ENCODE data around the gene SLC6A13.

SLC6A13 gene

GRCh38 chr12:180445-180844 lies 82.2 kb downstream of the SLC6A13 start:
- Histone ChIP-seq H3K79me2 (ENCODE audit: control insufficient read depth, insufficient read depth, low read length, poor library complexity) (no peaks in the 10 kb centered on the region), H2AK5ac (ENCODE audit: low read length) (no peak overlapping the region), H3K4me1 (ENCODE audit: control insufficient read depth in 1 of 2, insufficient read depth in 2 of 2, low read length in 2 of 2) (peaks cover 9 to 29% of the 10 kb centered on the region in 2 experiments), H3K18ac (ENCODE audit: low read length) (no peak overlapping the region), H3K4me2 (ENCODE audit: low read length) (no peak overlapping the region), H3K9ac (ENCODE audit: low read length) (no peak overlapping the region), H2AFZ (ENCODE audit: insufficient read depth, low read length, poor library complexity) (no peak overlapping the region), H2BK12ac (ENCODE audit: low read length) (no peak overlapping the region), H3K9me3 (ENCODE audit: insufficient read depth, low read depth, low read length) (no peaks in the 10 kb centered on the region), H3K36me3 (ENCODE audit: control insufficient read depth in 1 of 2, insufficient read depth in 2 of 2, low read length in 2 of 2) (no peaks in the 10 kb centered on the region), H4K91ac (ENCODE audit: low read depth, low read length) (no peak overlapping the region), H3K4me3 (ENCODE audit: low read depth, low read length) (no peak overlapping the region), H2BK120ac (ENCODE audit: insufficient read depth, low read length, poor library complexity) (no peak overlapping the region), H3K23ac (ENCODE audit: low read length) (no peak overlapping the region), H4K8ac (ENCODE audit: low read depth, low read length) (no peak overlapping the region), H3K4ac (ENCODE audit: low read depth, low read length) (no peak overlapping the region), H3K79me1 (ENCODE audit: low read length) (peaks cover 2% of the 10 kb centered on the region), H2BK5ac (ENCODE audit: low read depth, low read length, poor library complexity) (no peak overlapping the region), H3K27ac (ENCODE audit: low read depth, low read length) (no peak overlapping the region), H4K12ac (ENCODE audit: low read depth, low read length) (no peak overlapping the region), H3K14ac (ENCODE audit: low read length) (no peak overlapping the region), H3K27me3 (ENCODE audit: insufficient read depth, low read length) (no peaks in the 10 kb centered on the region)
- DNase-seq, result peak in 1 of 2 donors; percentile 5
- whole genome bisulfite sequencing (ENCODE audit: extremely low coverage, insufficient coverage, insufficient read length), result no CpG with 5 or more reads among the region's 8 CpGs

- no CpG with 5 or more reads among the region's 5 CpGs for WGBS (ENCODE audit: extremely low coverage, insufficient coverage, insufficient read length)
- Histone ChIP-seq H3K4me2 (ENCODE audit: low read length) (no peak overlapping the region), H3K4me3 (ENCODE audit: low read depth, low read length) (no peak overlapping the region), H3K4me1 (ENCODE audit: control insufficient read depth in 1 of 2, insufficient read depth in 2 of 2, low read length in 2 of 2) (peaks cover 9 to 29% of the 10 kb centered on the region in 2 experiments), H3K36me3 (ENCODE audit: control insufficient read depth in 1 of 2, insufficient read depth in 2 of 2, low read length in 2 of 2) (no peaks in the 10 kb centered on the region), H3K27ac (ENCODE audit: low read depth, low read length) (no peak overlapping the region), H2BK120ac (ENCODE audit: insufficient read depth, low read length, poor library complexity) (no peak overlapping the region), H2AK5ac (ENCODE audit: low read length) (no peak overlapping the region), H4K12ac (ENCODE audit: low read depth, low read length) (no peak overlapping the region), H3K9ac (ENCODE audit: low read length) (no peak overlapping the region), H2BK5ac (ENCODE audit: low read depth, low read length, poor library complexity) (no peak overlapping the region), H3K79me1 (ENCODE audit: low read length) (peaks cover 2% of the 10 kb centered on the region), H4K8ac (ENCODE audit: low read depth, low read length) (no peak overlapping the region), H3K23ac (ENCODE audit: low read length) (no peak overlapping the region), H2BK12ac (ENCODE audit: low read length) (no peak overlapping the region), H3K9me3 (ENCODE audit: insufficient read depth, low read depth, low read length) (no peaks in the 10 kb centered on the region), H2AFZ (ENCODE audit: insufficient read depth, low read length, poor library complexity) (no peak overlapping the region), H3K4ac (ENCODE audit: low read depth, low read length) (no peak overlapping the region), H4K91ac (ENCODE audit: low read depth, low read length) (no peak overlapping the region), H3K79me2 (ENCODE audit: control insufficient read depth, insufficient read depth, low read length, poor library complexity) (no peaks in the 10 kb centered on the region), H3K14ac (ENCODE audit: low read length) (no peak overlapping the region), H3K18ac (ENCODE audit: low read length) (no peak overlapping the region), H3K27me3 (ENCODE audit: insufficient read depth, low read length) (no peaks in the 10 kb centered on the region)
- no peak for DNase-seq
Observed at GRCh38 chr12:179885-180284, 82.8 kb downstream of the SLC6A13 start.

GRCh38 chr12:179131-179884 lies 83.3 kb downstream of the SLC6A13 start:
- Histone ChIP-seq H4K8ac (ENCODE audit: low read depth, low read length) (no peak overlapping the region), H2AK5ac (ENCODE audit: low read length) (no peak overlapping the region), H3K9ac (ENCODE audit: low read length) (no peak overlapping the region), H3K4me2 (ENCODE audit: low read length) (no peak overlapping the region), H3K36me3 (ENCODE audit: control insufficient read depth in 1 of 2, insufficient read depth in 2 of 2, low read length in 2 of 2) (no peaks in the 10 kb centered on the region), H3K27me3 (ENCODE audit: insufficient read depth, low read length) (no peaks in the 10 kb centered on the region), H3K14ac (ENCODE audit: low read length) (no peak overlapping the region), H3K9me3 (ENCODE audit: insufficient read depth, low read depth, low read length) (no peaks in the 10 kb centered on the region), H2BK120ac (ENCODE audit: insufficient read depth, low read length, poor library complexity) (no peak overlapping the region), H3K18ac (ENCODE audit: low read length) (no peak overlapping the region), H2AFZ (ENCODE audit: insufficient read depth, low read length, poor library complexity) (no peak overlapping the region), H2BK12ac (ENCODE audit: low read length) (no peak overlapping the region), H3K4me1 (ENCODE audit: control insufficient read depth in 1 of 2, insufficient read depth in 2 of 2, low read length in 2 of 2) (peaks cover 9 to 29% of the 10 kb centered on the region in 2 experiments), H3K27ac (ENCODE audit: low read depth, low read length) (no peak overlapping the region), H3K79me2 (ENCODE audit: control insufficient read depth, insufficient read depth, low read length, poor library complexity) (no peaks in the 10 kb centered on the region), H4K12ac (ENCODE audit: low read depth, low read length) (no peak overlapping the region), H3K4ac (ENCODE audit: low read depth, low read length) (no peak overlapping the region), H3K4me3 (ENCODE audit: low read depth, low read length) (no peak overlapping the region), H3K79me1 (ENCODE audit: low read length) (peaks cover 2% of the 10 kb centered on the region), H3K23ac (ENCODE audit: low read length) (no peak overlapping the region), H2BK5ac (ENCODE audit: low read depth, low read length, poor library complexity) (no peak overlapping the region), H4K91ac (ENCODE audit: low read depth, low read length) (no peak overlapping the region)
- WGBS (ENCODE audit: extremely low coverage, insufficient coverage, insufficient read length), result no CpG with 5 or more reads among the region's 11 CpGs
- DNase-seq, result no peak

- no peak overlapping the region for H3K14ac ChIP-seq (ENCODE audit: low read length)
- H3K4me1 ChIP-seq (ENCODE audit: control insufficient read depth in 1 of 2, insufficient read depth in 2 of 2, low read length in 2 of 2), result peaks cover 9 to 29% of the 10 kb centered on the region in 2 experiments
- no peak overlapping the region for H2AFZ ChIP-seq (ENCODE audit: insufficient read depth, low read length, poor library complexity)
- H2BK12ac ChIP-seq (ENCODE audit: low read length), result no peak overlapping the region
- H3K27me3 ChIP-seq (ENCODE audit: insufficient read depth, low read length), result no peaks in the 10 kb centered on the region
- H3K79me1 ChIP-seq (ENCODE audit: low read length), result peaks cover 2% of the 10 kb centered on the region
- no peak for DNase-seq
- H3K36me3 ChIP-seq (ENCODE audit: control insufficient read depth in 1 of 2, insufficient read depth in 2 of 2, low read length in 2 of 2), result no peaks in the 10 kb centered on the region
- no peak overlapping the region for H3K4ac ChIP-seq (ENCODE audit: low read depth, low read length)
- H4K91ac ChIP-seq (ENCODE audit: low read depth, low read length), result no peak overlapping the region
- H2AK5ac ChIP-seq (ENCODE audit: low read length), result no peak overlapping the region
- H3K18ac ChIP-seq (ENCODE audit: low read length), result no peak overlapping the region
- H3K4me2 ChIP-seq (ENCODE audit: low read length), result no peak overlapping the region
- H4K12ac ChIP-seq (ENCODE audit: low read depth, low read length), result no peak overlapping the region
- no CpG with 5 or more reads among the region's 3 CpGs for WGBS (ENCODE audit: extremely low coverage, insufficient coverage, insufficient read length)
- H3K9me3 ChIP-seq (ENCODE audit: insufficient read depth, low read depth, low read length), result no peaks in the 10 kb centered on the region
- no peak overlapping the region for H4K8ac ChIP-seq (ENCODE audit: low read depth, low read length)
- H2BK5ac ChIP-seq (ENCODE audit: low read depth, low read length, poor library complexity), result no peak overlapping the region
- H3K23ac ChIP-seq (ENCODE audit: low read length), result no peak overlapping the region
- H3K4me3 ChIP-seq (ENCODE audit: low read depth, low read length), result no peak overlapping the region
- no peak overlapping the region for H2BK120ac ChIP-seq (ENCODE audit: insufficient read depth, low read length, poor library complexity)
- H3K79me2 ChIP-seq (ENCODE audit: control insufficient read depth, insufficient read depth, low read length, poor library complexity), result no peaks in the 10 kb centered on the region
- H3K9ac ChIP-seq (ENCODE audit: low read length), result no peak overlapping the region
- no peak overlapping the region for H3K27ac ChIP-seq (ENCODE audit: low read depth, low read length)
Observed at GRCh38 chr12:178829-179109, 83.9 kb downstream of the SLC6A13 start.
